SK-N-SH (cell line): Measurements from ENCODE around the gene ROR2. TPM values are rescaled to one million over a fixed set of nuclear protein-coding genes. Genes with fewer than 3 reads are reported as not detected.

ENCODE experiments used
- CTCF ChIA-PET: fragments of 300-600, 350-600 bp; formaldehyde crosslinking; extraction: SDS; loops from one replicate; lab custom pipeline; 2021; lab: Yijun Ruan, JAX
- POLR2A ChIA-PET: fragments of 350-600 bp; sonication (Branson Sonifier 250); formaldehyde crosslinking; extraction: SDS; loops from one replicate; lab custom pipeline; 2020; ENCODE audit warnings: antibody characterized with exemption, inconsistent platforms; lab: Yijun Ruan, JAX
- DNase-seq: peaks from one replicate; pipeline ENCODE4 v3.0.0; 2012
- H2AFZ ChIP-seq: fragments of 200-600 bp; sonication (generic); 2 replicates; pipeline ENCODE4 v1.8.1; 2016; ENCODE audit warnings: antibody characterized with exemption, mild to moderate bottlenecking, low read depth
- H3F3A ChIP-seq: fragments of 200-600 bp; sonication (generic); replicated peaks from 2 replicates; pipeline ENCODE3; 2016; ENCODE audit warnings: antibody characterized with exemption, mild to moderate bottlenecking; ENCODE audit not compliant: insufficient read depth
- H3K27ac ChIP-seq, 2 experiments: fragments of 200-500 bp in 1 of 2; fragments of 200-600 bp in 1 of 2; sonication (Bioruptor generic) in 1 of 2; sonication (generic), shearing (Covaris generic) in 1 of 2; 2 replicates each; pipeline versions ENCODE4 v1.5.1 to v1.6.1; 2014 to 2016; ENCODE audit warnings: low read depth in 2 of 2, inconsistent platforms in 1 of 2, low read length in 1 of 2, mild to moderate bottlenecking in 1 of 2, mixed read lengths in 1 of 2
- H3K27me3 ChIP-seq: fragments of 200-600 bp; sonication (generic), shearing (Covaris generic); 2 replicates; pipeline ENCODE4 v1.6.1; 2016; ENCODE audit warnings: mixed run types; ENCODE audit not compliant: insufficient read depth
- H3K36me3 ChIP-seq, 2 experiments: fragments of 200-500 bp in 1 of 2; fragments of 200-600 bp in 1 of 2; sonication (Bioruptor generic) in 1 of 2; sonication (generic) in 1 of 2; replicated peaks in 1 of 2; 2 replicates each; pipeline versions ENCODE3 to v1.5.1; 2014 to 2016; ENCODE audit warnings: low read length in 1 of 2, mild to moderate bottlenecking in 1 of 2; ENCODE audit not compliant: insufficient read depth in 2 of 2, control insufficient read depth in 1 of 2
- H3K4me1 ChIP-seq, 2 experiments: fragments of 200-500 bp in 1 of 2; fragments of 200-600 bp in 1 of 2; sonication (Bioruptor generic) in 1 of 2; sonication (generic), shearing (Covaris generic) in 1 of 2; 2 replicates each; pipeline versions ENCODE4 v1.5.1 to v1.6.1; 2014 to 2016; ENCODE audit warnings: low read depth in 1 of 2, low read length in 1 of 2, mixed run types in 1 of 2; ENCODE audit not compliant: insufficient read depth in 2 of 2, control insufficient read depth in 1 of 2
- H3K4me2 ChIP-seq: fragments of 200-600 bp; sonication (generic), shearing (Covaris generic); 2 replicates; pipeline ENCODE4 v1.6.1; 2017; ENCODE audit warnings: mixed run types
- H3K4me3 ChIP-seq, 2 experiments: fragments of 200-500 bp in 1 of 2; fragments of 200-600 bp in 1 of 2; sonication (Bioruptor generic) in 1 of 2; sonication (generic), shearing (Covaris generic) in 1 of 2; 2 replicates each; pipeline versions ENCODE4 v1.5.1 to v1.8.1; 2014 to 2016; ENCODE audit warnings: low read depth in 2 of 2, inconsistent platforms in 1 of 2, low read length in 1 of 2, mild to moderate bottlenecking in 1 of 2, mixed read lengths in 1 of 2, moderate library complexity in 1 of 2
- H3K79me2 ChIP-seq: fragments of 200-600 bp; sonication (generic); 2 replicates; pipeline ENCODE4 v1.8.1; 2017; ENCODE audit warnings: mild to moderate bottlenecking; ENCODE audit not compliant: insufficient read depth
- H3K9ac ChIP-seq: fragments of 200-600 bp; sonication (generic); 2 replicates; pipeline ENCODE4 v1.6.1; 2017; ENCODE audit warnings: mixed run types
- H3K9me2 ChIP-seq: fragments of 200-600 bp; sonication (generic); 2 replicates; pipeline ENCODE4 v1.6.1; 2017; ENCODE audit warnings: mixed run types
- H3K9me3 ChIP-seq: fragments of 200-600 bp; sonication (generic); 2 replicates; pipeline ENCODE4 v1.6.1; 2017; ENCODE audit warnings: mixed run types, mild to moderate bottlenecking, moderate library complexity
- H4K20me1 ChIP-seq: fragments of 200-600 bp; sonication (generic); 2 replicates; pipeline ENCODE4 v1.6.1; 2017; ENCODE audit warnings: mild to moderate bottlenecking, mixed run types; ENCODE audit not compliant: insufficient read depth
- CHD2 ChIP-seq: fragments of 150-350 bp; IDR thresholded peaks from 2 replicates; pipeline ENCODE4 v1.6.1; 2018; ENCODE audit warnings: low read length; ENCODE audit not compliant: partially characterized antibody
- ELF1 ChIP-seq: IDR thresholded peaks from 2 replicates; pipeline ENCODE4 v1.4.0; 2012
- EP300 ChIP-seq, 2 experiments: IDR thresholded peaks; 2 replicates each; pipeline versions ENCODE4 v1.4.0 to v1.6.1; 2012; ENCODE audit warnings: borderline replicate concordance in 1 of 2, low read depth in 1 of 2, low read length in 1 of 2
- FOXJ3 ChIP-seq: sonication (generic); formaldehyde crosslinking; IDR thresholded peaks from 2 replicates; pipeline ENCODE4 v1.5.1; 2020; ENCODE audit warnings: mild to moderate bottlenecking, missing genetic modification reagents
- FOXM1 ChIP-seq: IDR thresholded peaks from 2 replicates; pipeline ENCODE4 v1.4.0; 2012; ENCODE audit warnings: low read depth, mild to moderate bottlenecking
- GATA2 ChIP-seq: sonication (generic); formaldehyde crosslinking; IDR thresholded peaks from 2 replicates; pipeline ENCODE4 v1.5.0; 2020; ENCODE audit warnings: mild to moderate bottlenecking, missing genetic modification reagents
- JUND ChIP-seq: IDR thresholded peaks from 2 replicates; pipeline ENCODE4 v1.4.0; 2012
- MEF2A ChIP-seq: IDR thresholded peaks from 2 replicates; pipeline ENCODE4 v1.4.0; 2012; ENCODE audit warnings: low read depth, borderline replicate concordance
- NFIC ChIP-seq: IDR thresholded peaks from 2 replicates; pipeline ENCODE4 v1.4.0; 2012; ENCODE audit warnings: borderline replicate concordance
- NRF1 ChIP-seq: IDR thresholded peaks from 2 replicates; pipeline ENCODE4 v1.6.1; 2012; ENCODE audit warnings: low read depth, mild to moderate bottlenecking, low read length
- PBX3 ChIP-seq: IDR thresholded peaks from 2 replicates; pipeline ENCODE4; 2012
- POLR2AphosphoS5 ChIP-seq: IDR thresholded peaks from 2 replicates; pipeline ENCODE4 v1.6.1; 2012; ENCODE audit warnings: low read depth, low read length
- RCOR1 ChIP-seq: fragments of 150-350 bp; IDR thresholded peaks from 2 replicates; pipeline ENCODE4 v1.6.1; 2017; ENCODE audit warnings: antibody characterized with exemption, low read length
- RFX5 ChIP-seq: IDR thresholded peaks from 2 replicates; pipeline ENCODE4 v1.6.1; 2012; ENCODE audit warnings: mild to moderate bottlenecking, improper control_type of control experiment, low read length
- RXRA ChIP-seq: IDR thresholded peaks from 2 replicates; pipeline ENCODE4 v1.4.0; 2012; ENCODE audit warnings: low read depth, mild to moderate bottlenecking, borderline replicate concordance
- SIN3A ChIP-seq: IDR thresholded peaks from 2 replicates; pipeline ENCODE4 v1.6.1; 2012; ENCODE audit warnings: low read depth, mild to moderate bottlenecking, low read length, moderate library complexity, borderline replicate concordance
- SMC3 ChIP-seq: IDR thresholded peaks from 2 replicates; pipeline ENCODE4 v1.6.1; 2012; ENCODE audit warnings: low read depth, low read length, improper control_type of control experiment
- TEAD4 ChIP-seq: IDR thresholded peaks from 2 replicates; pipeline ENCODE4 v1.4.0; 2012; ENCODE audit warnings: mild to moderate bottlenecking, borderline replicate concordance; ENCODE audit not compliant: insufficient read depth
- YY1 ChIP-seq: IDR thresholded peaks from 2 replicates; pipeline ENCODE4 v1.4.0; 2012; ENCODE audit warnings: low read depth, mild to moderate bottlenecking
- WGBS: methylation state at CpG from one replicate; pipeline ENCODE4 v1.1.6; 2017; ENCODE audit warnings: low lambda C conversion rate; 5-methylcytosine and 5-hydroxymethylcytosine counted together
- polyA plus RNA-seq, 3 experiments: library from polyadenylated mRNA; depleted of rRNA; stranded (reverse); fragments of >200 nt; gene quantifications; 2 replicates each; pipeline ENCODE4 v1.2.3, GENCODE V29; 2012
- TF ChIP-seq, protein P1 (sequence below): fragments of 150-350 bp; IDR thresholded peaks from 2 replicates; pipeline ENCODE4 v1.6.1; 2017; ENCODE audit warnings: antibody characterized with exemption, low read length, low read depth, borderline replicate concordance
- TF ChIP-seq, protein P2 (sequence below): fragments of 150-350 bp; IDR thresholded peaks from 2 replicates; pipeline ENCODE4 v1.6.1; 2016; ENCODE audit warnings: mild to moderate bottlenecking, low read depth, low read length
- TF ChIP-seq, protein P3 (sequence below): IDR thresholded peaks from 2 replicates; pipeline ENCODE4 v1.6.1; 2012; ENCODE audit warnings: mild to moderate bottlenecking, low read depth, low read length, moderate library complexity

Gene ROR2
- polyA plus RNA-seq, 1 of the 3 experiments (the other 2 are of a cell fraction): 0.43 TPM

DNA sequence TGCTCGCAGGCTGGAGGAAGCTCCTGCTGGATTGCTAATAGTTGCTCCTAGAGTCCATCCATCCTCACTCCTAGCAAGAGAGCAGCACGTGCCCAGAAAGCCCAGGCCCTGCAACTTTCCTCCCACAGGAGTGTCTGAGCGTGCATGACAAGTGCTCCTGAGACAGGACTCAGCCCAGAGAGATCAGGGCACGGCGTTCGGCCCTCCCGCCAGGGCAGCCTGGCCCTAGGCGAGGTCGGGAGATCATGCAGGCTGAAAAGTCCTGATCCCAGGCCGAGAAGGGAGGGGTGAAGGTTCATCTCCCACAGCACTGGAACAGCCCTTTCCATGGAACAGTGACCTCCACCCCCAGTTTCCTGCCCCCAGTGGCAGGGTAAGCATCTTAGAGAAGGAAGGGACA lies 94.8 kb downstream of the ROR2 start:
- Histone ChIP-seq H3K9me3 (no peaks in the 10 kb centered on the region), H3K36me3 (no peaks in the 10 kb centered on the region), H4K20me1 (no peaks in the 10 kb centered on the region), H3F3A (no peaks in the 10 kb centered on the region), H3K4me1 (peaks cover 0 to 26% of the 10 kb centered on the region in 2 experiments; a peak in 2 of 4 replicates), H3K27ac (no peak overlapping the region), H2AFZ (no peak overlapping the region), H3K9ac (no peak overlapping the region), H3K4me2 (no peak overlapping the region), H3K27me3 (no peaks in the 10 kb centered on the region)
- 70% methylated on average over 10 of the region's 10 CpGs for WGBS
- POLR2A ChIA-PET: no interaction called here
- TF ChIP-seq, protein P1, sequence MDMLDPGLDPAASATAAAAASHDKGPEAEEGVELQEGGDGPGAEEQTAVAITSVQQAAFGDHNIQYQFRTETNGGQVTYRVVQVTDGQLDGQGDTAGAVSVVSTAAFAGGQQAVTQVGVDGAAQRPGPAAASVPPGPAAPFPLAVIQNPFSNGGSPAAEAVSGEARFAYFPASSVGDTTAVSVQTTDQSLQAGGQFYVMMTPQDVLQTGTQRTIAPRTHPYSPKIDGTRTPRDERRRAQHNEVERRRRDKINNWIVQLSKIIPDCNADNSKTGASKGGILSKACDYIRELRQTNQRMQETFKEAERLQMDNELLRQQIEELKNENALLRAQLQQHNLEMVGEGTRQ: no peak
- TF ChIP-seq FOXM1 (no peak), RFX5 (no peak), FOXJ3 (CRISPR knock-in tag) (no peak), PBX3 (no peak), NRF1 (no peak), YY1 (no peak), EP300 (IDR thresholded peaks at IDR 0.05; ENCODE audit: borderline replicate concordance in 1 of 2, low read depth in 1 of 2, low read length in 1 of 2) (no peak), SMC3 (no peak), RCOR1 (no peak), RXRA (no peak), JUND (no peak), CHD2 (no peak), ELF1 (no peak), GATA2 (CRISPR knock-in tag) (no peak), TEAD4 (no peak)
- TF ChIP-seq, protein P2, sequence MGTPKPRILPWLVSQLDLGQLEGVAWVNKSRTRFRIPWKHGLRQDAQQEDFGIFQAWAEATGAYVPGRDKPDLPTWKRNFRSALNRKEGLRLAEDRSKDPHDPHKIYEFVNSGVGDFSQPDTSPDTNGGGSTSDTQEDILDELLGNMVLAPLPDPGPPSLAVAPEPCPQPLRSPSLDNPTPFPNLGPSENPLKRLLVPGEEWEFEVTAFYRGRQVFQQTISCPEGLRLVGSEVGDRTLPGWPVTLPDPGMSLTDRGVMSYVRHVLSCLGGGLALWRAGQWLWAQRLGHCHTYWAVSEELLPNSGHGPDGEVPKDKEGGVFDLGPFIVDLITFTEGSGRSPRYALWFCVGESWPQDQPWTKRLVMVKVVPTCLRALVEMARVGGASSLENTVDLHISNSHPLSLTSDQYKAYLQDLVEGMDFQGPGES: no peak
- TF ChIP-seq, all 33 proteins: peak for 0
- Histone ChIP-seq H3K79me2 (no peaks in the 10 kb centered on the region), H3K4me3 (no peak overlapping the region), H3K9me2 (no peaks in the 10 kb centered on the region)
- no peak for DNase-seq
- CTCF ChIA-PET: interaction anchor here (0.8 to 1.0 kb wide), 3 partner anchors 8 to 120 kb away, joined by 3 read pairs; no protein-coding TSS in a partner anchor

DNA sequence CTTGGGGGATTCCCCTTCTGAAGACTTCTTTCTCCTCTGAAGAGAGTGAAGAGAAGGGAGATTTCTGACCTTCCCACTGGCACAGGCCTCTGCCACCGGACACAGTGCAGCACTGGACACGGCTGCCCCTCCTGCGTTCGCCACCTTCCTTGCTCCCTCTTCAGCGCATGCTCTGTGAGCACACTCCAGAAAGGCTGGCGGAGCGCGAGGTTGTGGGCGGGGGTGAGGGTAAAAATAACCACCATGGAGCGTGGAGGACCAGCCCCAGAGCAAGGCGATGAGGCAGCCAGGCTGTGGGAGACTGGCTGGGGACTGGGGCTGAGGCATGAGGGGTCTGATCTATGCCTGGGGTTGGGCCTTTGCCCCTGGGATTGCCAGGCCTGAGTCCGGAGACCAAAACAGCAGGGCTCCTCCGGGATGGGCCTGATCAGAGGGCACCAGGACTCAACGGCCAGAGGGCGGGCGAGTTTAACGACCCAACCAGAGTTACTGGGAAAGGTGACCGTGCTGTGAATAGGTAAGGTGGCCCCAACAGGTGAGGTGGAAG lies 97.2 kb downstream of the ROR2 start:
- H3K4me2 ChIP-seq: no peak overlapping the region
- H3K9ac ChIP-seq: no peak overlapping the region
- POLR2A ChIA-PET: no interaction called here
- no peak overlapping the region for H3K27ac ChIP-seq
- no peaks in the 10 kb centered on the region for H4K20me1 ChIP-seq
- CTCF ChIA-PET: no interaction called here
- no peaks in the 10 kb centered on the region for H3K79me2 ChIP-seq
- no peak overlapping the region for H3K4me3 ChIP-seq
- H3K9me2 ChIP-seq: no peaks in the 10 kb centered on the region
- H3K27me3 ChIP-seq: no peaks in the 10 kb centered on the region
- no peak for TF ChIP-seq RFX5
- no peak for TF ChIP-seq SIN3A
- no peak for TF ChIP-seq SMC3
- no peak for TF ChIP-seq JUND
- TF ChIP-seq CHD2: no peak
- no peak for TF ChIP-seq POLR2AphosphoS5
- no peak for TF ChIP-seq MEF2A
- no peak for TF ChIP-seq PBX3
- TF ChIP-seq NFIC: no peak
- TF ChIP-seq, protein P3, sequence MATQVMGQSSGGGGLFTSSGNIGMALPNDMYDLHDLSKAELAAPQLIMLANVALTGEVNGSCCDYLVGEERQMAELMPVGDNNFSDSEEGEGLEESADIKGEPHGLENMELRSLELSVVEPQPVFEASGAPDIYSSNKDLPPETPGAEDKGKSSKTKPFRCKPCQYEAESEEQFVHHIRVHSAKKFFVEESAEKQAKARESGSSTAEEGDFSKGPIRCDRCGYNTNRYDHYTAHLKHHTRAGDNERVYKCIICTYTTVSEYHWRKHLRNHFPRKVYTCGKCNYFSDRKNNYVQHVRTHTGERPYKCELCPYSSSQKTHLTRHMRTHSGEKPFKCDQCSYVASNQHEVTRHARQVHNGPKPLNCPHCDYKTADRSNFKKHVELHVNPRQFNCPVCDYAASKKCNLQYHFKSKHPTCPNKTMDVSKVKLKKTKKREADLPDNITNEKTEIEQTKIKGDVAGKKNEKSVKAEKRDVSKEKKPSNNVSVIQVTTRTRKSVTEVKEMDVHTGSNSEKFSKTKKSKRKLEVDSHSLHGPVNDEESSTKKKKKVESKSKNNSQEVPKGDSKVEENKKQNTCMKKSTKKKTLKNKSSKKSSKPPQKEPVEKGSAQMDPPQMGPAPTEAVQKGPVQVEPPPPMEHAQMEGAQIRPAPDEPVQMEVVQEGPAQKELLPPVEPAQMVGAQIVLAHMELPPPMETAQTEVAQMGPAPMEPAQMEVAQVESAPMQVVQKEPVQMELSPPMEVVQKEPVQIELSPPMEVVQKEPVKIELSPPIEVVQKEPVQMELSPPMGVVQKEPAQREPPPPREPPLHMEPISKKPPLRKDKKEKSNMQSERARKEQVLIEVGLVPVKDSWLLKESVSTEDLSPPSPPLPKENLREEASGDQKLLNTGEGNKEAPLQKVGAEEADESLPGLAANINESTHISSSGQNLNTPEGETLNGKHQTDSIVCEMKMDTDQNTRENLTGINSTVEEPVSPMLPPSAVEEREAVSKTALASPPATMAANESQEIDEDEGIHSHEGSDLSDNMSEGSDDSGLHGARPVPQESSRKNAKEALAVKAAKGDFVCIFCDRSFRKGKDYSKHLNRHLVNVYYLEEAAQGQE: no peak
- TF ChIP-seq, all 33 proteins: peak for 0
- 76% methylated on average over 18 of the region's 18 CpGs for WGBS
- Histone ChIP-seq H3K36me3 (no peaks in the 10 kb centered on the region), H2AFZ (no peak overlapping the region), H3F3A (no peaks in the 10 kb centered on the region), H3K4me1 (peaks cover 0 to 30% of the 10 kb centered on the region in 2 experiments; a peak in 2 of 4 replicates), H3K9me3 (no peaks in the 10 kb centered on the region)
- peak; percentile 5 for DNase-seq
